HL-60 (cell line): Measurements from ENCODE around the gene ZPBP2.

Experiments
- DNase-seq, 2 experiments: peaks; one replicate each; pipeline ENCODE4 v3.0.0-alpha.2; 2010 to 2020; ENCODE audit warnings: low read depth in 1 of 2, low spot score in 1 of 2
- H3K27ac ChIP-seq: fragments of 250-450 bp; sonication (Bioruptor Pico); replicated peaks from 2 replicates; pipeline ENCODE4 v1.5.1; 2020; ENCODE audit warnings: mild to moderate bottlenecking, moderate library complexity
- H3K27me3 ChIP-seq: fragments of 250-450 bp; sonication (Bioruptor Pico); 2 replicates; pipeline ENCODE4 v1.5.1; 2021; ENCODE audit warnings: mild to moderate bottlenecking, moderate library complexity; ENCODE audit not compliant: insufficient read depth, poor library complexity, severe bottlenecking
- H3K4me3 ChIP-seq: replicated peaks from 2 replicates; pipeline ENCODE4 v1.5.1; 2011; ENCODE audit warnings: mild to moderate bottlenecking, control low read depth, low read length; ENCODE audit not compliant: insufficient read depth
- GABPA ChIP-seq: IDR thresholded peaks from 2 replicates; pipeline ENCODE4 v1.6.1; 2012; ENCODE audit warnings: low read depth
- POLR2AphosphoS5 ChIP-seq: IDR thresholded peaks from 2 replicates; pipeline ENCODE4 v1.6.1; 2012; ENCODE audit warnings: low read depth
- SPI1 ChIP-seq: IDR thresholded peaks from 2 replicates; pipeline ENCODE4 v1.6.1; 2012; ENCODE audit warnings: low read depth, mild to moderate bottlenecking, borderline replicate concordance
- TF ChIP-seq, protein P1 (sequence below): IDR thresholded peaks from one replicate; pipeline ENCODE4 v1.5.1; 2011; ENCODE audit warnings: low read length, control low read depth, inconsistent platforms; ENCODE audit not compliant: insufficient read depth
- TF ChIP-seq, protein P2 (sequence below): IDR thresholded peaks from 2 replicates; pipeline ENCODE4 v1.6.1; 2012; ENCODE audit warnings: low read depth; ENCODE audit not compliant: insufficient replicate concordance

The ZPBP2 gene

DNA sequence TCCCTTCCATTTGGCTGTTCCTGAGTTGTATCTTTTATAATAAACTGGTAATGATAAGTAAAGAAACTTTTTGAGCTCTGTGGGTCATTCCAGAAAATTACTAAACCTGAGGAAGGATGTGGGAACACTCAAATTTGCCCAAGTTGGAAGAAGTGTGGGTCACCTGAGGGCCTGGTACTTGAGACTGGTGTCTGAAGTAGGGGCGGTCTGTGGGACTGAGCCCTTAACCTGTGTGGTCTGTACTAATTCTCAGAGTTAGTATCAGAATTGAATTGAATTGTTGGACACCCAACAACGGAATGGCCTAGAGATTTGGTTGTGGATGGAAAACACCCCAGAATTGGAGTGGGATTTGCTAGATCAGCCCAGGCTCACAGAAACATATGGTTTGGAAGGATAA lies 47.0 kb upstream of the ZPBP2 start:
- Histone ChIP-seq H3K27me3 (no peaks in the 10 kb centered on the region), H3K4me3 (no peak overlapping the region), H3K27ac (no peak overlapping the region)
- no peak for DNase-seq
- TF ChIP-seq GABPA (no peak), SPI1 (no peak)
- TF ChIP-seq, protein P1, sequence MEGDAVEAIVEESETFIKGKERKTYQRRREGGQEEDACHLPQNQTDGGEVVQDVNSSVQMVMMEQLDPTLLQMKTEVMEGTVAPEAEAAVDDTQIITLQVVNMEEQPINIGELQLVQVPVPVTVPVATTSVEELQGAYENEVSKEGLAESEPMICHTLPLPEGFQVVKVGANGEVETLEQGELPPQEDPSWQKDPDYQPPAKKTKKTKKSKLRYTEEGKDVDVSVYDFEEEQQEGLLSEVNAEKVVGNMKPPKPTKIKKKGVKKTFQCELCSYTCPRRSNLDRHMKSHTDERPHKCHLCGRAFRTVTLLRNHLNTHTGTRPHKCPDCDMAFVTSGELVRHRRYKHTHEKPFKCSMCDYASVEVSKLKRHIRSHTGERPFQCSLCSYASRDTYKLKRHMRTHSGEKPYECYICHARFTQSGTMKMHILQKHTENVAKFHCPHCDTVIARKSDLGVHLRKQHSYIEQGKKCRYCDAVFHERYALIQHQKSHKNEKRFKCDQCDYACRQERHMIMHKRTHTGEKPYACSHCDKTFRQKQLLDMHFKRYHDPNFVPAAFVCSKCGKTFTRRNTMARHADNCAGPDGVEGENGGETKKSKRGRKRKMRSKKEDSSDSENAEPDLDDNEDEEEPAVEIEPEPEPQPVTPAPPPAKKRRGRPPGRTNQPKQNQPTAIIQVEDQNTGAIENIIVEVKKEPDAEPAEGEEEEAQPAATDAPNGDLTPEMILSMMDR = no peak

DNA sequence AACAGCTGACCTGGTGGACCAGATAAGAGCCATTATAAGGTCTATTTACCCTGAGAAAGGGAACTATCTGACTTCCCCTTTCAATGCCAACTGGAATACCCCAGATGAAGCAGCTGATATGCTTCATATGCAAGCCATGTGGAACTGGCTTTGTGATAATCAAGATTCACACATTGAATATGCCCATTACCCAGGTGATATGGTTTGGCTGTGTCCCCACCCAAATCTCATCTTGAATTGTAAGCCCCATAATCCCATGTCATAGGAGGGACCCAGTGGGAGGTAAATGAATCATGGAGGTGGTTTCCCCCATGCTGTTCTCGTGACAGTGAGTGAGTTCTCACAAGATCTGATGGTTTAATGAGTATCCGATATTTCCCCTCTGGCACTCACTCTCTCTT lies 46.0 kb upstream of the ZPBP2 start:
- Histone ChIP-seq H3K27ac (no peak overlapping the region), H3K4me3 (no peak overlapping the region), H3K27me3 (no peaks in the 10 kb centered on the region)
- peak in 1 of 2 experiments; percentile 46 for DNase-seq
- TF ChIP-seq, protein P1 = no peak
- TF ChIP-seq GABPA (no peak), SPI1 (peak; percentile 93), POLR2AphosphoS5 (no peak)
- TF ChIP-seq, protein P2, sequence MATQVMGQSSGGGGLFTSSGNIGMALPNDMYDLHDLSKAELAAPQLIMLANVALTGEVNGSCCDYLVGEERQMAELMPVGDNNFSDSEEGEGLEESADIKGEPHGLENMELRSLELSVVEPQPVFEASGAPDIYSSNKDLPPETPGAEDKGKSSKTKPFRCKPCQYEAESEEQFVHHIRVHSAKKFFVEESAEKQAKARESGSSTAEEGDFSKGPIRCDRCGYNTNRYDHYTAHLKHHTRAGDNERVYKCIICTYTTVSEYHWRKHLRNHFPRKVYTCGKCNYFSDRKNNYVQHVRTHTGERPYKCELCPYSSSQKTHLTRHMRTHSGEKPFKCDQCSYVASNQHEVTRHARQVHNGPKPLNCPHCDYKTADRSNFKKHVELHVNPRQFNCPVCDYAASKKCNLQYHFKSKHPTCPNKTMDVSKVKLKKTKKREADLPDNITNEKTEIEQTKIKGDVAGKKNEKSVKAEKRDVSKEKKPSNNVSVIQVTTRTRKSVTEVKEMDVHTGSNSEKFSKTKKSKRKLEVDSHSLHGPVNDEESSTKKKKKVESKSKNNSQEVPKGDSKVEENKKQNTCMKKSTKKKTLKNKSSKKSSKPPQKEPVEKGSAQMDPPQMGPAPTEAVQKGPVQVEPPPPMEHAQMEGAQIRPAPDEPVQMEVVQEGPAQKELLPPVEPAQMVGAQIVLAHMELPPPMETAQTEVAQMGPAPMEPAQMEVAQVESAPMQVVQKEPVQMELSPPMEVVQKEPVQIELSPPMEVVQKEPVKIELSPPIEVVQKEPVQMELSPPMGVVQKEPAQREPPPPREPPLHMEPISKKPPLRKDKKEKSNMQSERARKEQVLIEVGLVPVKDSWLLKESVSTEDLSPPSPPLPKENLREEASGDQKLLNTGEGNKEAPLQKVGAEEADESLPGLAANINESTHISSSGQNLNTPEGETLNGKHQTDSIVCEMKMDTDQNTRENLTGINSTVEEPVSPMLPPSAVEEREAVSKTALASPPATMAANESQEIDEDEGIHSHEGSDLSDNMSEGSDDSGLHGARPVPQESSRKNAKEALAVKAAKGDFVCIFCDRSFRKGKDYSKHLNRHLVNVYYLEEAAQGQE = no peak

DNA sequence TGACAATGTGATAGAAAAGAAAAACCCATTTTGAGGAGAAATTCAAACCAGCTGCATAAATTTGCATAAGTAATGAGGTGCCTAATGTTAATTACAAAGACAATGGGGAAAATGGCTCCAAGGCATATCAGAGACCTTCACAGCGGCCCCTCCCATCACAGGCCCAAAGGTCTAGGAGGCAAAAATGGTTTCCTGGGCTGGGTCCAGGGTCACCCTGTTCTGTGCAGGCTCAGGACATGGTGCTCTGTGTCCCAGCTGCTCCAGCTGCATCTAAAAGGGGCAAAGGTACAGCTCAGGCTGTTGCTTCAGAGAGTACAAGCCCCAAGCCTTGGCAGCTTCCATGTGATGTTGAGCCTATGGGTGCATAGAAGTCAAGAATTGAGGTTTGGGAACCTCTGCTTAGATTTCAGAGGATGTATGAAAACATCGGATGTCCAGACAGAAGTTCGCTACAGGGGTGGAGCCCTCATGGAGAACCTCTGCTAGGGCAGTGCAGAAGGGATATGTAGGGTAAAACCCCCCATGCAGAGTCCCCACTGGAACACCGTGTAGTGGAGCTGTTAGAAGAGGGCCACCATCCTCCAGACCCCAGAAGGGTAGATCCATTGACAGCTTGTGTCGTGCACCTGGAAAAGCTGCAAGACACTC lies 44.5 kb upstream of the ZPBP2 start:
- H3K27ac ChIP-seq = no peak overlapping the region
- H3K27me3 ChIP-seq = no peaks in the 10 kb centered on the region
- no peak for TF ChIP-seq SPI1
- no peak for TF ChIP-seq GABPA
- TF ChIP-seq, protein P2 = no peak
- TF ChIP-seq, protein P1 = no peak
- no peak for TF ChIP-seq POLR2AphosphoS5
- DNase-seq = no peak
- no peak overlapping the region for H3K4me3 ChIP-seq

DNA sequence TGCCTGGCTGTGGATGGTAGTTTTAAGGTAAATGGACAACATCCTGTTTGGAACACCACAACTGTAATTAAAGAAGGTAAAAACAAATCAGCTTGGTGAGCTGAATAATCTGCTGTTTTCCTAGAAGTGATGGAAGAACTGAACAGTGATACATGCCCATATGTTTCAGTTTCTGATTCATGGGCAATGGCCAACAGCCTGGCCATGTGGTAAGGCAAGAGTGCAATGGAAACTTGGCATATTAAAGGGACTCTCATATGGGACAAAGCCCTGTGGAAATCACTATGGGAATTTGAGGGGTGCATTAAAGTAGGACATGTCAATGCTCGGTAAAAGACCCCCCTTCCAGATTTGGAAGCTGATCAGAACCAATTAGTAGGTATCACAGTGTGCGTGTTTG lies 41.7 kb upstream of the ZPBP2 start:
- TF ChIP-seq, protein P2 = no peak
- TF ChIP-seq GABPA = no peak
- TF ChIP-seq, protein P1 = no peak
- no peak for TF ChIP-seq POLR2AphosphoS5
- TF ChIP-seq SPI1 = no peak
- H3K27me3 ChIP-seq = no peaks in the 10 kb centered on the region

More for the DNA sequence above, 41.7 kb upstream of the ZPBP2 start:
- H3K4me3 ChIP-seq = no peak overlapping the region
- H3K27ac ChIP-seq = no peak overlapping the region
- no peak for DNase-seq
